GM06990 (cell line): ENCODE data around the gene GMPPB.

Source experiments
- DNase-seq: peaks from one replicate; pipeline ENCODE4 v3.0.0-alpha.2; 2011; ENCODE audit not compliant: insufficient read length; ENCODE audit errors: extremely low read depth
- H3K27me3 ChIP-seq: replicated peaks from 2 replicates; pipeline ENCODE4 v1.6.0; 2011; ENCODE audit warnings: low read length; ENCODE audit not compliant: control insufficient read depth, insufficient read depth
- H3K36me3 ChIP-seq: 2 replicates; pipeline ENCODE4 v1.5.1; 2011; ENCODE audit warnings: low read length; ENCODE audit not compliant: control insufficient read depth, insufficient read depth
- H3K4me3 ChIP-seq: replicated peaks from 2 replicates; pipeline ENCODE4 v1.5.1; 2011; ENCODE audit warnings: low read depth, mild to moderate bottlenecking, control low read depth, low read length
- CTCF ChIP-seq: IDR thresholded peaks from 2 replicates; pipeline ENCODE4 v1.5.1; 2011; ENCODE audit warnings: low read length, control low read depth, mild to moderate bottlenecking, inconsistent platforms; ENCODE audit not compliant: insufficient read depth, poor library complexity, severe bottlenecking

The GMPPB gene

GRCh38 chr3:49763981-49764380 is 40.2 kb upstream of the GMPPB start:
- TF ChIP-seq CTCF = no peak
- Histone ChIP-seq H3K27me3 (no peaks in the 10 kb centered on the region), H3K4me3 (no peak overlapping the region), H3K36me3 (no peaks in the 10 kb centered on the region)
- no peak for DNase-seq

GRCh38 chr3:49761661-49762060 is 37.9 kb upstream of the GMPPB start:
- H3K4me3 ChIP-seq = no peak overlapping the region
- H3K36me3 ChIP-seq = no peaks in the 10 kb centered on the region
- no peak for TF ChIP-seq CTCF
- H3K27me3 ChIP-seq = no peaks in the 10 kb centered on the region
- no peak for DNase-seq

DNA sequence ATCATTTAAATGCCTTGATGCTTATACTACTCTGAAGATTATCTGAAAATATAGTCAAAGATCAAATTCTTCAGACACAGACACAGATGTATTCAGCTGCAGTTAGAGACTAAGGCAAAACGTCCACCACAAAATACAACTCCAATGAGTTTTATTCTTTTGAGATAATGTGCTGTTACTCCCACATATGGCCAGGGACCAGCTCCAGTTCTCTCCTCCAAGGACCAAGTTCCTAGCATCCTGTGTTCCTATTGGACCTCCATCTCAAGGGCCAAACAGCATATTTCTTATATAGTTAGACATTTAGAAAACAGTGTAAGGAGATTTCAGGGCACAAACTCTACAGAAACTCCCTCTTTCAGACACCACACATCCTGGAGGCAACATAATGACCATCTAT is 35.5 kb upstream of the GMPPB start:
- H3K27me3 ChIP-seq = no peaks in the 10 kb centered on the region
- no peak overlapping the region for H3K4me3 ChIP-seq
- TF ChIP-seq CTCF = no peak
- no peaks in the 10 kb centered on the region for H3K36me3 ChIP-seq
- no peak for DNase-seq

- no peak for DNase-seq
- no peak overlapping the region for H3K4me3 ChIP-seq
- H3K36me3 ChIP-seq = no peaks in the 10 kb centered on the region; the same call in 1 of the 2 replicates
- no peaks in the 10 kb centered on the region for H3K27me3 ChIP-seq
- TF ChIP-seq CTCF = no peak
These were observed 33.4 kb upstream of the GMPPB start for GRCh38 chr3:49757197-49757596.

GRCh38 chr3:49756036-49756435 is 32.3 kb upstream of the GMPPB start:
- no peak for DNase-seq
- H3K27me3 ChIP-seq = no peaks in the 10 kb centered on the region
- no peak for TF ChIP-seq CTCF
- no peaks in the 10 kb centered on the region; the same call in 1 of the 2 replicates for H3K36me3 ChIP-seq
- H3K4me3 ChIP-seq = no peak overlapping the region

- Histone ChIP-seq H3K27me3 (no peaks in the 10 kb centered on the region), H3K36me3 (no peaks in the 10 kb centered on the region; the same call in 1 of the 2 replicates), H3K4me3 (no peak overlapping the region)
- DNase-seq = no peak
- no peak for TF ChIP-seq CTCF
These were observed 30.8 kb upstream of the GMPPB start for GRCh38 chr3:49754536-49754935.
